Stimulated activated CD8-positive, alpha-beta memory T cell treated with anti-CD3 and anti-CD28 coated beads, Interleukin-4, amount 100 ng/mL, for 4 hours (primary cell): ENCODE data around the gene SCN1B.
"Not testable (repeated sequence)": the region's sequence is repeated elsewhere in the genome, so short reads cannot be mapped to it uniquely, and the experiment has no call there.

Experiments used
- DNase-seq, 2 donors: peaks; one replicate each; pipeline ENCODE4 v3.0.0-alpha.2; 2020; ENCODE audit warnings: low read depth in 2 of 2, low spot score in 1 of 2

SCN1B gene

DNA sequence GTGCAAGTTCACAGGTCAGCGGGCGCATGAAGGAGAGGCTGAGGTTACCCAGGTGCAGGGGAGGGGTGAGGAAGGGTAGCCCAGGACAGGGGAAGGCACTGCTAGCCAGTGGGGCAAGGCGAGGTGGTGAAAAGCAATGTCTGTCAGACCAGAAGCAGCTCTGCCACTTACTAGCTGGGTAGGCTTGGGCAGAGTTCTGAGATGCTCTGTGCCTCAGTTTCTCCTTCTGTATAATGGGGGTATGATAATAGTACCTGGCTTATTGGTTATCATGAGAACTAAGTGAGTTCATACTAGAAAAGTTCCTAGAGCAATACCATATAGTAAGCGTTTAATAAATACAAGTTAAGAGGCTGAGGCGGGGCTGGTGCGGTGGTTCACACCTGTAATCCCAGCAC lies 14.3 kb upstream of the SCN1B start:
- no peak for DNase-seq

DNA sequence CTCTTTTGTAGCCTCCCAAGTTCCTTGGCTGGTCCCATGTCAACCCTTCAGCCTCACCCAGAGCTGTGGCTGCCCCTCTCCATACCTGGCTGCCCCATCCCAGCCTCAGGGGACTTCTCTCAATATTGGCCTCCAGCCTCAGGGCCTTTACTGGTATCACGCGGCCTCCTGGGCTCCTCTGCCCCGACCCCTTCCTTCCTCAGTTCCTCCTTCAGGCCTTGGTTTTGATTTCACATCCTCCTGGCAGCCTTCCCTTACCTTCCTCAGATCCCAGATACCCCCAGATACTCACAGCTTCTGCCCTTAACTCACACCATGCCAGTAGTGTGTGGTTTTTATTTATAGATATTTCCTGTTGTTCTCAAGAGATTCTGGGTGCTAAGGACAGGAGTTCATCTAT lies 12.8 kb upstream of the SCN1B start:
- no peak for DNase-seq

DNA sequence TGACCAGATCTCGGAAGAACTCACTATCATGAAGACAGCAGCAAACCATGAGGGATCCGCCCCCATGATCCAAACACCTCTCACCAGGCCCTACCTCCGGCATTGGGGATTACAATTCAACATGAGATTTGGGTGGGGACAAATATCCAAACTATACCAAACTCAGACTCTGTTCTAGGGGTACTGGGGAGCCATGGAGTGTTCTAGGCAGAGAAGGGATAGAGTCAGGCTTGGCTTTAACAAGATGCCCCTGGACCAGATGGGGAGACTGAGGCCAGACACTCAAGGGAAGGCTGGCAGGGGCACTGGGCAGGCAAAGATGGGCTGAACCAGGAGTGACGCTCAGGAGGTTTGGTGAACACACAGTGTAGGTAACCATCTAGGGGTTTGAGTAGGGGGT lies 11.9 kb upstream of the SCN1B start:
- DNase-seq = no peak

DNA sequence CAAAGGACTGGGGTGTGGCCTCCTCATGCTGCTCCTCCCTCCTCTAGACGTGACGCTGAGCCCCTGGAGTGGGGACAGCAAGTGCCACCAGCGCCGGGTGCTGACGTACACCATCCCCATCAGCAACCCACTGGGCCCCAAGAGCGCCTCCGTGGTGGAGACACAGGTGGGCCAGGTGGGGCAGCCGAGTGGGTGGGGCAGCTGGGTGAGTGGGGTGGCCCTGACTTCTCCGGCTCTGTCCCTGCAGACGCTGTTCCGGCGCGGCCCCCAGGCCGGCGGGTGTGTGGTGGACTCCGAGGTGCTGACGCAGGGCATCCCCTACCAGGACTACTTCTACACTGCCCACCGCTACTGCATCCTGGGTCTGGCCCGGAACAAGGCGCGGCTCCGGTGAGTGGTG lies 11.1 kb upstream of the SCN1B start:
- DNase-seq = no peak

DNA sequence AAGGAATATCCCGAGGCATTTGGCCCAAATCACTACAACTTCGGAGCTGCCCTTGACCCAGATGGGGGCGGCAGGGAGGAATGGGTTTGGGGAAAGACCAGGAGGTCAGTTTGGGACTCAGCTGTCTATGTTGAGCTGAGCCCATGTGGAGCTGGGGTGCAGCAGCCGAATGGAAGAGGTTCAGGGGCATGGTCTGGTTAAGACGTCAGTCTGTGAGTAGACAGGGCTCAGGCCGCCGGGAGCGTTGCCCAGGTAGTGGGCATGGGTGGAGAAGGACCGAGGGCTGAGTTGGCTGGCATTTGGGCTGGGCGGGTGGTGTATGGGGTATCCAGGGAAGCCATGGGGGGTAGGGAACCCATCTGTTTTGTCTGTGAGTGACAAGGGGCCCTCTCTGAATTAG lies 9.3 kb upstream of the SCN1B start:
- no peak for DNase-seq

DNA sequence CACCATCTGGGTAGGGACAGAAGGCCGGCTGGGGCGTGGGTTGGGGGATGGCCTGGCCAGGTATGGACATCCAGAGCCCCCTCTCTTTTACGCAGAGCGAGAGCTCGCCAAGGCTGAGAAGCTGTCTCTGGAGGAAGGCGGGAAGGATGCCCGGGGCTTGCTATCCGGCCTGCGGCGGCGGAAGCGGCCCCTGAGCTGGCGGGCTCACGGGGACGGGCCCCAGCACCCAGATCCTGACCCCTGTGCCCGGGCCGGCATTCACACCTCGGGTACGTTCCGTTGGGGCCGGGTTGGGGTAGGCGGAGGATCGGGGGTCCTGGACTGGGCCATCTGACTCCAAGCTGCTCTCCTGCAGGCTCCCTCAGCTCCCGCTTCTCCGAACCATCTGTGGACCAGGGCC lies 8.7 kb upstream of the SCN1B start:
- DNase-seq = no peak

DNA sequence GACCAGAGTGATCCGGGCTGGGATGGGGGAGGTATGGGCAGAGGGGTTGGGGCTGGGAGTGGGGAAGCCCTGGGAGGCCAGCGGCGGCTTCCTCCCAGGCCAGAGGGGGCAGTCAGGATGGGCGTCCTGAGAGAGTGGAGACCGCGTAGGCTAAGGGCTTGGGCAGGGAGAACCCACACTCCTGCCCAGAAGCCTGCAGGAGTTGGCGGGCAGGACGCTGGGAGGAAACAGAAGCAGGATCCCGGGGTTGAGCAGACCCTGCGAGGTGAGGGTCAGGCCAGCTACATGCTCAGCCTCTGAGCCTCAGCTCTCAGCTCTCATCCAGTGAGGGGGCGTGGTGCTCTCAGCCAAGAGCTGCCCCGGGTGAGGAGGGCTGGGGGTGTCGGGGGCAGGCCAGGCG lies 7.8 kb upstream of the SCN1B start:
- no peak for DNase-seq

DNA sequence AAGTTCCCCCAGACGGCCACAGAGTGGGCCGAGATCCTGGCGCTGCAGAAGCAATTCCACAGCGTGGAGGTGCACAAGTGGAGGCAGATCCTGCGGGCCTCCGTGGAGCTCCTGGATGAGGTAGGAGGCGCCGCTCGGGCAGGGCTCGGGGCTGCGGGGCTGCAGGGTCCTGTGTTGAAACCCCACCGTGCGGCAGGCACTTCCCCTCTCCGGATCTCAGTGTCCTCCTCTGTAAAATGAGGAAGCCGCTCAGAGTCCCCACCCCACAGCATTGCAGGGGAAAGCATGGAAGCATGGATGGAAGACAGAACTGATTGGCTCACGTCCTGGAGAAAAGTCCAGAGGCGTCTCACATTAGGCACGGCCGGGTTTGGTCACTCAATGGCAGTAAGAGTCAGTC lies 6.8 kb upstream of the SCN1B start:
- DNase-seq = no peak

DNA sequence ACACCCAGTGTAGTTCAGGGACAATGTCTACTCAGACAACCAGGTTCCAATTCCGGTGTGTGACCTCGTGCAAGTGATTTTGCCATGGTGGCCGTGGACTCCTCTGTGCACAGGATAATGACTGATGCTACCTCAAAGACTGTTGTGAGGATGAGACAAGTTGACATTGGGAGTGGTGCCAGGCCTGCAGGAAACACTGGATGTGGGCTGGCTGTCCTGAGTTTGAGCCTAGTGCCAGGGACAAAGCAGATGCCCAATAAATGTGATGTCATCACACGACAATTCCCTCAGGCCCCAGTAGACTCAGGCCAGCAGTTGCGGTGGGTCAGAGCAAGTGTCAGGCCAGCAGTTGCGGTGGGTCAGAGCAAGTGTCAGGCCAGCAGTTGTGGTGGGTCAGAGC lies 6.2 kb upstream of the SCN1B start:
- no peak for DNase-seq

DNA sequence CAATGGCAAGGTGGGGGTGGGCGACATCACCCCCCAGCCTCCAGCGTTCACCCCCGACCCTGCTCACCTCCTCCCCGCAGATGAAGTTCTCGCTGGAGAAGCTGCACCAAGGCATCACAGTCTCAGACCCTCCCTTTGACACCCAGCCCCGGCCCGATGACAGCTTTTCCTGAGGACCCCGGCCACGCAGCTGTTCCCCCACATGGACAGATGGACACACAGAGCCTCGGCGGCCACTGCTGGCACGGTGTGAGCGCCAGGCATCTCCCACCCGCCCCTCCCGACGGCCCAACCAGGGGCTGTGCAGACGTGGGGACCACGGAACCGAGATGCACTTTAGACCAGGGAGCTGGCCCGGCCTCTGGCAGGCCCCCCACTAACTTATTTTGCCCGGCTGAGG lies 4.3 kb upstream of the SCN1B start:
- DNase-seq = no peak

DNA sequence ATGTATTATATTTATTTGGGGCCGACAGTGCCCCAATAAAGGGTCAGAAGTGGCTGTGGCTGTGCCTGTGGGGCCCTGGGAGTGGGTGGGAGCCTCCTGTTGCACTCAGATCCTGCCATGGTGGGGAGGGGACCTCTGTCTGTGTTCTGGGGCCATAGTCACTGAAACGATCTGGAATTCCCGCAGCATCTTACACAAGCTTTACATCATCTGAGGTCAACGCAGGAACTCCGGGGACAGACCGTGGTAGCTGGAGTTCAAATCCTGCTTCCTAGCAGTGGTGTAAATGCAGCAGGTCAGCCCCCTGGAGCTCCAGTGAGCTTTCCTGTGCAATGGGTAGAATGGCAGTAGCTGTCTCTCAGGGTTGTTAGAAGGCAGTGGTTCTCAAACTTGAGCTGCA lies 3.9 kb upstream of the SCN1B start:
- DNase-seq = no peak

DNA sequence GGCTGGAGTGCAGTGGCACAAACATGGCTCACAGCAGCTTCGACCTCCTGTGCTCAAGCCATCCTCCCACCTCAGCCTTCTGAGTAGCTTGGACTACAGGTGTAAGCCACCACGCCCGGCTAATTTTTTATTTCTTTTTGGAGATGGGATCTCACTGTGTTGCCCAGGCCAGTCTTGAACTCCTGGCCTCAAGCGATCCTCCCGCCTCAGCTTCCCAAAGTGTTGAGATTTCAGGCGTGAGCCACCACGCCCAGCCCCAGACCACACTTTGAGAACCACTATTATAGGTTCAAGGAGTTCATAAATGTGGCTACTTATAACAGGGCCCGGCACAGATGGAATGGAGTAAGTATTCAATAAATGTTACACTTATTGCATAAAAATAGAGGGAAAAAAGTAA lies 3.3 kb upstream of the SCN1B start:
- DNase-seq = no peak

DNA sequence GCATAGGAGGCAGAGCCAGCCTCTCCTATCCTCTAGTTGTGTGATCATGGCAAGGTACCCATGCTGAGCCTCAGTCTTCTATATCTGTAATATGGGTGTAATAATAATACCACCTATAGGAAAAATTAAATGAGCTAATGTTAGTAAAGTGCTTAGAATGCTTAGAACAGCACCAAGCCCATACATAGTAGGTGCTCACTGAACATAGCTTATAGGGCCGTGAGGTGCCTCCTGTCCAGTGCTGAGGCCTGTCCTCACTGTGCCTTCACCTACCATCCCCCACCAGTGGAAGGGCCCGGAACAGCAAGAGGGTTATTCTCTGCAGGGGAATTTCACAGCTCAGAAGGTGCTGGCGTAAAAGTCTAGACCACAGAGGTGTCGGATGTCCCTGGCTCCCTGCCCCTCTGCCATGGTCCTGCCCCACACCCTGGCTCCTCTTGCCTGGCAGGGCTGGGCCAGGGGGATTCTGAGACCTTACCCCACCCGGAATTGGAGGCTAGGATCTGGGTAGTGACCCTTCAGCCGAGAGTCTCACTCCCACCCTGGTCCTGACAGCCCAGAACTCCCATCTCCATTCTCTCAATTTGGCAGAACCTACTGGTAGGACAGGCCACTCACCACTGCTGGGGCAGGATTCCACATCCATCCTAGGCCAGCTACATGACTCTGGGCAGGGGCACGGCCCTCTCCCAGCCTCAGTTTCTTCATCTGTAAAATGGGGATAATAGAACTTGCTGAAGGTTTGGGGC lies 2.2 kb upstream of the SCN1B start:
- no peak for DNase-seq

DNA sequence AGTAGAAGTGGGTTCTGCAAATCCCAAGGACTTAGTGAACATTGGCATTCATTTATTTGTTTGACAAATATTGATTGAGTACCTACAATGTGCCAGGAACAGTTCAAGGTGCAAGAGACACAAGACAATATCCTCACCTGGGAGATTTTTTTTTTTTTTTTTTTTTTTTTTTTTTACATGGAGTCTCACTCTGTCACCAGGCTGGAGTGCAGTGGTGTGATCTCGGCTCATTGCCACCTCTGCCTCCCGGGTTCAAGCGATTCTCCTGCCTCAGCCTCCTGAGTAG lies 1.7 kb upstream of the SCN1B start:
- DNase-seq = not testable (repeated sequence)

DNA sequence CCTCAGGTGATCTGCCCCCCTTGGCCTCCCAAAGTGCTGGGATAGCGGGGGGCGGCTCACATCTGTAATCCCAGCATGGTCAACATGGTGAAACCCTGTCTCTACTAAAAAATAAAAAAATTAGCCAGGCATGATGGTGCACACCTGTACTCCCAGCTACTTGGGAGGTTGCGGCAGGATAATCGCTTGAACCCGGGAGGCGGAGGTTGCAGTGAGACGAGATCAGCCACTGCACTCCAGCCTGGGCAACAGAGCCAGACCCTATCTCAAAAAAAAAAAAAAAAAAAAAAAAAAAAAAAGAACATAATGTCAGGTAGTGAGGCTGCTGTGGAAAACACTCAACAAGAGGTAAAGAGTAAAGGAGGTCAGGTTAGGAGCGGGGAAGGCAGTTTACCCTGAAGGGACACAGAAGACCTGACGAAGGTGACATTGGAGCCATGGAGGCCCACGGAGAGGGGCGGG lies 964 bp upstream of the SCN1B start:
- not testable (repeated sequence) for DNase-seq

DNA sequence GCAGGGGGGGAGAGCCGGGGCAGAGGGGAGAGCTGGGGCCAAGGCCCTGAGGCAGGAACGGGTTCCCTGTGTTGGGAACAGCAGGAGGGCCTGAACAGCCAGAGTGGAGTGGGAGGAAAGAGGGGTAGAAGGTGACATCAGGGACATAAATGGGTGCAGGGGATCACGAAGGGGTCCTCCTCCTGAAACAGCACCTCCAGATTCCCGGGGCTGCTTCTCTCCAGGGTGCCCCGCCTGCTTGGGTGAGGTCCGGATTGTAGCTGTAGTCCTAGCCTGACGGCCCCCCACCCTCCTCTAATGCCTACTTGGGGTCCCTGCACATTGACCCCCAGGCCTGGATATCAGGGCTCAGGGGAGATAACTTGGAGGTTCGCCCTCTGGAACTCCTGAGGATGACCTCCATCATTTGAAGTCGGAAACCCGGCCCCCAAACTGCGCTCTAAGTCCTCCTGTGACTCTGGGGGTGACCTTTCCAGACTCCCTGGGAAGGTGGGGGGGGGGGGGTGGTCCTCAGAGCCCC lies 473 bp upstream of the SCN1B start:
- no peak for DNase-seq

DNA sequence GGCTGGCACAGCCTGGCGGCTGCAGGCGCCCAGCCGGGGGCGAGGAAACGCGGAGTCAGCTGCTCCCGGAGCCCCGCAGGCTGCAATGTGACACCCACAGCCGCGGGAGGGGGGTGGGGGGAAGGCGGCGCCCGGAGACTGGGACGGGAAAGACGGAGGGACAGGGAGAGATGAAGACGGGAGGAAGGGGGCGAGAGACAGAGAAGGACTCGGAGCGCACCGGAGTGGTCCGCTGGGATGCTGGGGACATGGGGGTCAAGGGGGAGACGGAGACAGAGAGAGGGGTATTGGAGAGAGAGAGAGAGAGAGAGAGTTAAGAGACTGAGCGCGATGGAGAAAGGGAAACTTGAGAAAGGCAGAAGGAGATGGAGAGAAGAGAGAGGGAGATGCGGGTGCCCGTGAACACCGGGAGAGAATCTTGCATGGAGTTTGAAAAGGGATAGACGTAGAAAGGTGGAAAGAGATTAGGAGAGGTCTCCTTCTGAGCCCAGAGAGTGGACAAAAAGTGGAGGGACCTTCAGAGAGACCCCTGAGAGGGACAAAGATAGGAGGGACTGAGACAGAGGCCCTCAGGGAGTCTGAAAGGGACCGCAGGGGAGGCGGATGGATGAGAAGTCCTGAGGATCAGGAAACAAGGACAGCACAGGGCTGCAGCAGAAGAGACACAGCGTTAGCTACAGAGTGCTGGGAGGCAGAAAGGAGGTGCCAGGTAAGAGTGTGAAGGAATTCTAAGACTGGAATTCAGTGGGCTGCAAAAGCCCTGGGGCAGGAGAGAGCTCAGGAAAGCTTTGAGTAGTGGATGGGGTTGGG lies 1.0 kb downstream of the SCN1B start:
- no peak for DNase-seq

DNA sequence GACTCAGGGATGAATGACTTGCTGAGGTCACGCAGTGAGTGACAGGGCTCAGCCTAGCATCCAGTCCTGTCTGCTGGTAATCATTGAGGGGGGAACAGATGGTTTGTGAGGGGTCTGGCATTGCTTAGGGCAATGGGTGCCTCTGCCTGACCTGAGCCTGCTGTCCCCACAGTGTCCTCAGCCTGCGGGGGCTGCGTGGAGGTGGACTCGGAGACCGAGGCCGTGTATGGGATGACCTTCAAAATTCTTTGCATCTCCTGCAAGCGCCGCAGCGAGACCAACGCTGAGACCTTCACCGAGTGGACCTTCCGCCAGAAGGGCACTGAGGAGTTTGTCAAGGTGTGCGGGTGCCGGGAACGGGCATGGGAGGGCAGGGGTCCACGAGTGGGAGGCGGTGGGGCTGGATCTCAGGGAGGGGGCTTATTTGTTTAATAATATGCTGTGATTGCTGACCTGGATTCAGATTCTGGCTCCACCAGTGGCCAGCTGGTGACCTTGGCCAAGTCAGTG lies 2.1 kb downstream of the SCN1B start:
- DNase-seq = no peak

DNA sequence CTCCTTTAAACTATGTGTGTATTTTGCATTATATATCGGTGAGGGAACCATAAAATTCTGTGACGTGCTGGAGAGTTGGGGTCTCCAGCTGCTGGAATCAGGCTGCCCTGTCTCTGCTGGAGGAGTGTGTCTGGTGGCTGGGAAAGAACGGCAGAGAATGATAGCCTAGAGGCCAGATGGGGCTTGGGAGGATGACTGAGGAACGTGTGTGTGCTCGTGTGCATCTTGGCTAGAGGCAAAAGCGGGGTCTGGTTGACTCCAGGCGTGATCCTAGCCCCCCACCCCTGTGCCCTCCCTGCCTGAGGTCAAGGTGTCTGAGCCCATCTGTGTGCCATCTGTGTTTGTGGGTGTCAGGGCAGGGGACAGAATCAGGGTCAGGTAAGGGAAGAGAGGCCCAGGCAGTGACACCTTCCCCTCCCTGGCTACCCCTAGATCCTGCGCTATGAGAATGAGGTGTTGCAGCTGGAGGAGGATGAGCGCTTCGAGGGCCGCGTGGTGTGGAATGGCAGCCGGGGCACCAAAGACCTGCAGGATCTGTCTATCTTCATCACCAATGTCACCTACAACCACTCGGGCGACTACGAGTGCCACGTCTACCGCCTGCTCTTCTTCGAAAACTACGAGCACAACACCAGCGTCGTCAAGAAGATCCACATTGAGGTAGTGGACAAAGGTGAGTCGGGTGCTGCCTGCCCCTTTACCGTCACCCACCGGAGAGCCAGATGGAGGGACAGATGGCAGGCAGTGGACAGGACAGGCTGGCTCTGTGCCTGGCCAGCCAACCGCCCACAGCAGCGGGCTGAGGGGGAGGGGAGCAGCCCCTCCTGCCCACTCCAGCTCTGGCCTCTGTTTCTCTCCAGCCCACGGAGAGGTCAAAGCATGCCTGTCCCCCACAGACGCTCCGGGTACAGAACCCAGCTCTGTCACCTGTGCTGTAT lies 3.1 kb downstream of the SCN1B start:
- DNase-seq = no peak

DNA sequence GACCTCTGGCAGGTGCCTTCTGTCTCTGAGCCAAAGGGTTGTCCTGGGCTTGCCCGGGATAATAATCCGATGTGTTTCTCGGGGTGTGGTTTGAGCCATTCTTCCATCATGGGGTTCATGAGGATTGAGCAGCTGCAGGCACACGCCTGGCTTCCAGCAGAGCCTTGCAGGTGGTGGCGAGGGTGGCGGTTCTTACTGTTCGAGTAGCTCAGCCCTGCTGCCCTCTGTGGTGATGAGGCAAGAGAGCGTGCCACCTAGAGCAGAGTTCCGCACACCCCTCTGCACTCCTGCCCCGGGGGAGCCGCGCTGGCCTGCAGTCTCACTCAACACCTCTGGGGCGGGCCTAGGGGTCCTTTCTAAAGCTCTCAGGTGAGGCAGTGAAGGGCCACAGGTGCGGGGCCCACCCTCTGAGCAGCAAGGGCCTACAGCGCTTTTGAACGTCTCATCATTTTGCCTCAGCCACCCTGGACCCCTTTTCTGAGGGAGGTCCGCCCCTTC lies 3.8 kb downstream of the SCN1B start:
- DNase-seq = no peak
